Mucosa of rectum (tissue), 2 donors: ENCODE data around the gene DAPK3.
"Not testable (repeated sequence)": the region's sequence is repeated elsewhere in the genome, so short reads cannot be mapped to it uniquely, and the experiment has no call there.

Experiments
- H3K27ac ChIP-seq, 2 donors: one replicate each; pipeline ENCODE4 v1.7.0; 2013; ENCODE audit warnings: inconsistent platforms in 2 of 2, low read depth in 2 of 2, low read length in 2 of 2
- H3K27me3 ChIP-seq, 2 donors: one replicate each; pipeline ENCODE4 v1.7.0; 2013; ENCODE audit warnings: low read length in 2 of 2; ENCODE audit not compliant: control insufficient read depth in 2 of 2, insufficient read depth in 2 of 2
- H3K36me3 ChIP-seq, 2 donors: one replicate each; pipeline ENCODE4 v1.7.0; 2013; ENCODE audit warnings: low read length in 2 of 2; ENCODE audit not compliant: control insufficient read depth in 2 of 2, insufficient read depth in 2 of 2
- H3K4me1 ChIP-seq, 2 donors: one replicate each; pipeline ENCODE4 v1.7.0; 2013; ENCODE audit warnings: low read length in 2 of 2, mild to moderate bottlenecking in 1 of 2; ENCODE audit not compliant: control insufficient read depth in 2 of 2, insufficient read depth in 2 of 2
- H3K4me3 ChIP-seq, 2 donors: one replicate each; pipeline ENCODE4 v1.7.0; 2013; ENCODE audit warnings: low read length in 2 of 2
- H3K9ac ChIP-seq, 2 donors: one replicate each; pipeline ENCODE4 v1.7.0; 2013; ENCODE audit warnings: low read length in 2 of 2, low read depth in 1 of 2, mild to moderate bottlenecking in 1 of 2
- H3K9me3 ChIP-seq, 2 donors: one replicate each; pipeline ENCODE4 v1.7.0; 2013; ENCODE audit warnings: low read length in 2 of 2; ENCODE audit not compliant: control insufficient read depth in 2 of 2
- donor health status: healthy.
- donor health status: Normal muscosa, but diverticular disease.

Gene DAPK3

GRCh38 chr19:3978145-3978544 lies 7.2 kb upstream of the DAPK3 start:
- peaks cover 71 to 73% of the 10 kb centered on the region in 2 donors for H3K36me3 ChIP-seq
- no peaks in the 10 kb centered on the region for H3K9me3 ChIP-seq
- H3K4me3 ChIP-seq = no peak overlapping the region
- peaks cover 2 to 3% of the 10 kb centered on the region in 2 donors for H3K4me1 ChIP-seq
- H3K9ac ChIP-seq = no peak overlapping the region
- H3K27ac ChIP-seq = no peak overlapping the region
- no peaks in the 10 kb centered on the region for H3K27me3 ChIP-seq

GRCh38 chr19:3977242-3978143 lies 6.6 kb upstream of the DAPK3 start:
- no peak overlapping the region for H3K27ac ChIP-seq
- H3K9me3 ChIP-seq = no peaks in the 10 kb centered on the region
- peaks cover 64 to 66% of the 10 kb centered on the region in 2 donors for H3K36me3 ChIP-seq
- H3K4me1 ChIP-seq = peaks cover 0 to 2% of the 10 kb centered on the region in 2 donors
- H3K9ac ChIP-seq = no peak overlapping the region
- H3K4me3 ChIP-seq = no peak overlapping the region
- no peaks in the 10 kb centered on the region for H3K27me3 ChIP-seq

DNA sequence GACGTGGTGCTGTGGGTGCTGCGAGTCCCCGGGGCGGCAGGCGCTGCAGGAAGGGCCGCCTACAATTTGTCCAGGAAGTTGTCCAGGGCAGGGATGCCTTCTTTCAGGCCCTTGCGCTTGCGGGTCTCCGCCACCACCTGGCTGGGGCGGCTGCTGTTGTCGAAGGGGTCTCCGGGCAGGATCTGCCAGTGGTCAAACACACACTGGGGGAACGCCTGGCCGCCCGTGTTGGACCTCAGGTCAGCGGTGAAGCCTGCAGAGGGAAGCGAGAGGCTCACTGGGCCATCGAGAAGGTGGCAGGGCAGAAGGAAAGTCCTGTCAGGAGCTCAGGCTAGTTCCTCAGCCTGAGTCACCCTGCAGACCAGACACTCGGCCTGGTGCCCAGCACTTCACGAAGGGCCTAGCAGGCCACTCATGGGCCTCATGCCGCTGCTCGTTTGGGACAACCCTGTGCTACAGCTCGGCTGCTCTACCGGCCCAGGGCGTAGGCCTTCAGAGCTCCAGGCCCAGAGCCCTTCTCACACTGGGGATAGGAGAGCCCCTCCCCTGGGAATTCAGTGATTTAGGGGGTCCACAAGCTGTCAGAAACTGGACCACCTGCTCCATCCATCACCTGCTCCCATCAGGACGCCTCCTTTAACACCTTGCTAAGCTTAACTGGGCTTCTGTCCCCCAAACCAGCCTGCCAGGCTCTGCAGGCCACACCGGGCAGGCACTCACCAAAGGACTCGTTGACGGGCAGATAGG lies 5.8 kb upstream of the DAPK3 start:
- H3K27me3 ChIP-seq = no peaks in the 10 kb centered on the region
- peaks cover 0 to 2% of the 10 kb centered on the region in 2 donors for H3K4me1 ChIP-seq
- H3K9me3 ChIP-seq = no peaks in the 10 kb centered on the region
- H3K9ac ChIP-seq = no peak overlapping the region
- peaks cover 56 to 58% of the 10 kb centered on the region in 2 donors for H3K36me3 ChIP-seq
- H3K27ac ChIP-seq = no peak overlapping the region
- no peak overlapping the region for H3K4me3 ChIP-seq

GRCh38 chr19:3975637-3976087 lies 4.8 kb upstream of the DAPK3 start:
- Histone ChIP-seq H3K9me3 (no peaks in the 10 kb centered on the region), H3K27me3 (no peaks in the 10 kb centered on the region), H3K36me3 (peaks cover 46 to 48% of the 10 kb centered on the region in 2 donors), H3K9ac (no peak overlapping the region), H3K4me1 (peaks cover 2 to 5% of the 10 kb centered on the region in 2 donors), H3K27ac (no peak overlapping the region), H3K4me3 (no peak overlapping the region)

DNA sequence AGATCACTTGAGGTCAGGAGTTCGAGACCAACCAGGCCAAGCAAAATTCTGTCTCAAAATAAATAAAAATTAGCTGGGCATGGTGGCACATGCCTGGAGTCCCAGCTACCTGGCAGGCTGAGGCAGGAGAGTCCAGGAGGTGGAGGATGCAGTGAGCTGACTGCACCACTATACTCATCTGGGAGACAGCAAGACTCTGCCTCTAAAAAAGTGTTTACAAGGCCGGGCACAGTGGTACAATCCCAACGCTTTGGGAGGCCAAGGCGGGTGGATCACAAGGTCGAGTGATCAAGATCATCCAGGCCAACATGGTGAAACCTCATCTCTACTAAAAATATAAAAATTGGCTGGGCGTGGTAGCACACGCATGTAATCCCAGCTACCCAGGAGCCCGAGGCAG lies 4.2 kb upstream of the DAPK3 start:
- peaks cover 5 to 8% of the 10 kb centered on the region in 2 donors for H3K4me1 ChIP-seq
- no peak overlapping the region for H3K4me3 ChIP-seq
- no peak overlapping the region for H3K9ac ChIP-seq
- H3K27ac ChIP-seq = no peak overlapping the region
- peaks cover 41 to 43% of the 10 kb centered on the region in 2 donors for H3K36me3 ChIP-seq
- no peaks in the 10 kb centered on the region for H3K27me3 ChIP-seq
- H3K9me3 ChIP-seq = no peaks in the 10 kb centered on the region

- H3K27me3 ChIP-seq = no peaks in the 10 kb centered on the region
- peak overlapping the region; percentile 68 to 76 for H3K4me3 ChIP-seq
- peak overlapping the region; percentile 88 to 93 for H3K27ac ChIP-seq
- H3K9me3 ChIP-seq = no peaks in the 10 kb centered on the region
- peaks cover 39 to 50% of the 10 kb centered on the region in 2 donors for H3K4me1 ChIP-seq
- peak overlapping the region; percentile 92 to 96 for H3K9ac ChIP-seq
- peaks cover 0 to 9% of the 10 kb centered on the region in 2 donors for H3K36me3 ChIP-seq
Observed at GRCh38 chr19:3970313-3970807, 539 bp downstream of the DAPK3 start.

DNA sequence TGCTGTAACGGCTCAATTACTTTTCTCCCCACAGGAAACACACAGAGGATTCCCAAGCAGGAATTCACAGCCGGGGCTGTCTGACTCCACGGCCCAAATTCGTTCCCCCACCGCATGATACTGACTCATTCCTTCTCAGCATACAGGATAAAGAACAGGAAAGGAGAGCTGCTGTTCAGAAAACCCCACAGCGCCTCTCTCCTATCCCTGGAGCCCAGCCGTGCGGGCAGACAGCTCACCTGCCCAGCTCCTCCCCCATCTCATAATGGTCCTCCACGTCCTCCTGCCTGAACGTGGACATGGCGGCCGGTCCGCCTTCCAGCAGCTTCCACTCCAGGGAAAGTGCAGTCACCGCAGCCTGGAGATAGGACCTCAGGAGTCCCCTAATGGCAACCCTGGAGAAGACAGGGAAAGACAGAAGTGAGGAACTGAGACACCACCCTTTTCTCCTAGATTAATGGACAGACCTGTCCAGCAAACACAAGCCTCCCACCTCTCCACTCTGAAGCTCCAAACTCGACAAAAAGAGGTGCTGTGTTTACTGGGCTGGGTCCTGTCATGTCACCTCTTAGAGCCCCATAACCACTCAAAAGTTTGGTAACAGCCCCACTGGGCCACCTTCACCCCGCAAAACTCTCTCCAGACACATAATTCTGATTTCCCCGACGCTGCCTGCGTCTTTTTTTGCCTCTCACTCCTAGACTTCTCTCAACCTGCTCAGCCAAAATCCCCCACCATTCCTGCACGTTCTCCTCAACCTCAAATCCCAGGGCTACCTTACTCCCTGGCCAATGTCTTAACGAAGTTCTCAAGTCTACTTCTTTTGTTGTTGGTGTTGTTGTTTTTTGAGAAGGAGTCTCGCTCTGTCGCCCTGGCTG lies 1.2 kb downstream of the DAPK3 start:
- H3K9me3 ChIP-seq = no peaks in the 10 kb centered on the region
- H3K36me3 ChIP-seq = peaks cover 4 to 10% of the 10 kb centered on the region in 2 donors
- peaks cover 39 to 50% of the 10 kb centered on the region in 2 donors for H3K4me1 ChIP-seq

GRCh38 chr19:3968556-3969434 lies 2.1 kb downstream of the DAPK3 start:
- Histone ChIP-seq H3K9me3 (no peaks in the 10 kb centered on the region), H3K36me3 (peaks cover 12 to 16% of the 10 kb centered on the region in 2 donors), H3K9ac (peak overlapping the region; percentile 92 to 96), H3K4me3 (peak overlapping the region; percentile 68 to 76), H3K27me3 (no peaks in the 10 kb centered on the region), H3K27ac (peak overlapping the region; percentile 88 to 93), H3K4me1 (peaks cover 39 to 50% of the 10 kb centered on the region in 2 donors)

More for the DNA sequence above, 1.2 kb downstream of the DAPK3 start:
- H3K27ac ChIP-seq = peak overlapping the region; percentile 88 to 93
- peak overlapping the region; percentile 68 to 76 for H3K4me3 ChIP-seq
- peak overlapping the region; percentile 92 to 96 for H3K9ac ChIP-seq
- H3K27me3 ChIP-seq = no peaks in the 10 kb centered on the region

DNA sequence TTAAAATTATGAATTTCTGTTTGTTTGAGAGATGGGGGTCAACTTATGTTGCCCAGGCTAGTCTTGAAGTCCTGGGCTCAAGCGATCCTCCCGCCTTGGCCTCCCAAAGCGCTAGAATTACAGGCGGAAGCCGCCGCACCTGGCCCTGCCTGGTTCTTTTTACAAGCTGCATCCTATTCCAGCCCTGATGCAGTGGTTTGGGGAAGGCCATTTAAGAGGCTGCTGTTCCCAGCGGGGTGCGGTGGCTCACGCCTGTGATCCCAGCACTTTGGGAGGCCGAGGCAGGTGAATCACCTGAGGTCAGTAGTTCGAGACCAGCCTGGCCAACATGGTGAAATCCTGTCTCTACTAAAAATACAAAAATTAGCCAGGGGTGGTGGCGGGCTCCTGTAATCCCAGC lies 2.9 kb downstream of the DAPK3 start:
- not testable (repeated sequence) for H3K4me3 ChIP-seq, H3K9me3 ChIP-seq, H3K27me3 ChIP-seq, H3K9ac ChIP-seq
- H3K4me1 ChIP-seq = peaks cover 39 to 50% of the 10 kb centered on the region in 2 donors
- H3K36me3 ChIP-seq = peaks cover 20 to 23% of the 10 kb centered on the region in 2 donors
- peak overlapping the region; percentile 88 to 93 for H3K27ac ChIP-seq
